Measurements from ENCODE around the gene LBP. TPM values are rescaled to one million over a fixed set of nuclear protein-coding genes. Genes with fewer than 3 reads are reported as not detected.

The LBP gene
- total RNA-seq (not detected), polyA plus RNA-seq (1 to 10 TPM in 1 of 3 donors, under 1 TPM in 1, not detected in 1; 0.08 to 2.4 TPM)
- long read RNA-seq, donor 1, result 0 reads
- long read RNA-seq, donor 2, result 0 reads
- long read RNA-seq, donor 3, result 0 reads
- long read RNA-seq, donor 4, result 0 reads
- long read RNA-seq, donor 5, result 0 reads
- long read RNA-seq, donor 6, result 0 reads
- long read RNA-seq, donor 7, result 0 reads
- long read RNA-seq, donor 8, result 0 reads
- long read RNA-seq, donor 9, result 0 reads
- long read RNA-seq, donor 10, result 0 reads

DNA sequence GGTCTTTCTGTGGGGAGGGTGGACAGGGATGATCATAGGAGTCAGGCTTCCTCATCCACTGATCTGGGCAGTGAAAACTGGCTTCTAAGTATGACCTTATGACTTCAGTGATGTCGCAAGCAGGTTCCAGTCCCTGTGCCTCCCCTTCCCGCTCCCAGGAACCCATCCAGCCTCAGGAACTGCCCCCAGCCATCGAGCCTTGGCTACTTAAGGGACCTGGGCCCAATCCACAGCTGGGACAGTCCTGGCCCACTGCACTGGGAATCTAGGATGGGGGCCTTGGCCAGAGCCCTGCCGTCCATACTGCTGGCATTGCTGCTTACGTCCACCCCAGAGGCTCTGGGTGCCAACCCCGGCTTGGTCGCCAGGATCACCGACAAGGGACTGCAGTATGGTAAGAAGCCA is at the start of gene LBP:
LBP (plus strand) TSS at position 236 of the 405 bp plus-strand sequence; CDS start at position 271, 35 bp downstream.
- Histone ChIP-seq H3K9me3 (no peaks in the 10 kb centered on the region), H3K27me3 (no peaks in the 10 kb centered on the region), H3K36me3 (no peaks in the 10 kb centered on the region), H3K4me3 (no peak within 1 kb of the TSS), H3K27ac (no peak within 1 kb of the TSS), H3K4me1 (peaks cover 0 to 13% (median 4%) of the 10 kb centered on the region in 4 donors)
- WGBS, 5 donors, result 80 to 87% (median 86%) methylated on average over 3 to 8 of the region's 8 CpGs
- no peak for TF ChIP-seq POLR2A (IDR thresholded peaks at IDR 0.05)
- no peak for TF ChIP-seq POLR2AphosphoS5 (IDR thresholded peaks at IDR 0.05)
- no peak for TF ChIP-seq CTCF (IDR thresholded peaks at IDR 0.05)
- no peak for TF ChIP-seq EP300 (IDR thresholded peaks at IDR 0.05)
- DNase-seq, result no peak
- intact Hi-C loops (cut with DNase I; ENCODE audit: low total_unique reads), result no loop called here

DNA sequence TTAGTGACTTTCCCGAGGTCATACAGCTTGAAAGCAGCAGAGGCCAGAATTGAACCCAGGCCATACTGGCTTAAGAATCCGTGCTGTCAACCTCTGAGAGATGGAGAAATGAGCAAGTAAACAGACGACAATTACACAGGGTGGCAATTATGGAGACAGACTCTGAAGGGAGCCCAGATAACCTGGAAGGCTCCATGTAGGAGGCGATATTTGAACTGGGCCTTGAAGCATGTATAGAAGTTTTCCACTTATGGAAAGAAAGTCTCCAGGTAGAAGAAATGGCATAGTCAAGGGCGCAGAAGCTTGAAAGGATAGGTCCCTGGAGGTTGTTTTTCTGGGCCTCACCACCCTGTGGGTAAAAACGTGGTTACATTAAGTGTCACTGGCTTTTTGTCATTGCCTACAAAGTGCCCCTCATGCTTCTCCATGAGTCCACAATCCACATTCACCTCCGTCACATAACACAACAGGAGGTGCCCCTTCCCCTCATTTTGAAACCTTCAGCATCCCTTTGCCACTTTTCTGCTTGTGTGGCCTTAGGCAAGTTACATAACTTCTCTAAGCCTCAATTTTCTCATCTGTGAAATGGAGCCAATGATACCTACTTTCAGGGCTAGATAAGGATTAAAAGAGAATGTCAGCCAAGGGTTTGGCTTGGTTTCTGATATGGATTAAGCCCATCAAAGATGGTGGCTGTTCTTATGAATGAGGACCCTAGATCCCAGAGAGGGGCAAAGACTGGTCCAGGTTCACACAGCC is 48.2 kb upstream of the LBP start:
- DNase-seq, result no peak
- no peak for TF ChIP-seq POLR2A (IDR thresholded peaks at IDR 0.05)
- TF ChIP-seq POLR2AphosphoS5 (IDR thresholded peaks at IDR 0.05), result no peak
- no peak for TF ChIP-seq CTCF (IDR thresholded peaks at IDR 0.05)
- TF ChIP-seq EP300 (IDR thresholded peaks at IDR 0.05), result no peak
- peak overlapping the region; percentile 23 to 82 (median 71) for H3K27ac ChIP-seq
- no peaks in the 10 kb centered on the region for H3K36me3 ChIP-seq
- H3K4me3 ChIP-seq, result no peak overlapping the region
- H3K9me3 ChIP-seq, result no peaks in the 10 kb centered on the region
- peaks cover 0 to 10% (median 4%) of the 10 kb centered on the region in 3 donors for H3K27me3 ChIP-seq
- intact Hi-C loops (cut with DNase I; ENCODE audit: low total_unique reads), result no loop called here
- peaks cover 0 to 32% (median 15%) of the 10 kb centered on the region in 4 donors for H3K4me1 ChIP-seq
- WGBS, 5 donors, result 89 to 95% (median 93%) methylated on average over 7 of the region's 7 CpGs

- TF ChIP-seq POLR2AphosphoS5 (IDR thresholded peaks at IDR 0.05), result peak; percentile 10 to 63 (median 49)
- TF ChIP-seq CTCF (IDR thresholded peaks at IDR 0.05), result no peak
- TF ChIP-seq POLR2A (IDR thresholded peaks at IDR 0.05), result no peak
- Histone ChIP-seq H3K36me3 (no peaks in the 10 kb centered on the region), H3K27ac (peak overlapping the region; percentile 23 to 82 (median 71)), H3K9me3 (no peaks in the 10 kb centered on the region), H3K4me1 (peaks cover 0 to 39% (median 15%) of the 10 kb centered on the region in 4 donors), H3K4me3 (no peak overlapping the region), H3K27me3 (peaks cover 0 to 12% (median 4%) of the 10 kb centered on the region in 3 donors)
- intact Hi-C loops (cut with DNase I; ENCODE audit: low total_unique reads), result no loop called here
- WGBS, 5 donors, result 11 to 30% (median 25%) methylated on average over 12 to 13 of the region's 13 CpGs
- DNase-seq, result peak; percentile 48 to 85
Measured at GRCh38 chr20:38298768-38299288, 47.5 kb upstream of the LBP start.

DNA sequence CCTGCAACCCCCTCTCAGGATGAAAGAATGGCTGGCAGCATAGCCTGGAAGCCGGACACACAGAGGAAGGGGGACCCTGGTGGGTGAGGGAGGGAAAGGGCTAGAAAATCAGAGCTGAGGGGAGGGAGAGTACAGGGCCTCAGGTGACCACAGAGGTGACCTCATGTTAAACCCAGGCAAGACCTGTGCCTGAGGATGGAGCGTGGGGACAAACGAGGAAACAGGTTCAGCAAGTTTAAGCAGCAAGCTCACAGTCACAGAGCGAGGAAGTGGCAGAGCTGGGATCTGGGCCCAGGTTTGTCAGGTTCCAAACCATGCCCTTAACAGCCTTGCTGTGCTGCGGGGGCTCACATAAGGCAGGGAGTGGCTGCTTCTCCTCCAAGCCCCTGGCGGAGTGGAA is 46.3 kb upstream of the LBP start:
- 36 to 71% (median 44%) methylated on average over 1 to 6 of the region's 6 CpGs for WGBS, 5 donors
- TF ChIP-seq CTCF (IDR thresholded peaks at IDR 0.05) (no peak), POLR2A (IDR thresholded peaks at IDR 0.05) (no peak), POLR2AphosphoS5 (IDR thresholded peaks at IDR 0.05) (no peak), EP300 (IDR thresholded peaks at IDR 0.05) (no peak)

More for the DNA sequence above, 46.3 kb upstream of the LBP start:
- Histone ChIP-seq H3K27me3 (peaks cover 0 to 24% (median 4%) of the 10 kb centered on the region in 3 donors), H3K4me3 (no peak overlapping the region), H3K9me3 (no peaks in the 10 kb centered on the region), H3K27ac (peak overlapping the region in 3 of 5 donors; percentile 71 to 82 (median 77)), H3K4me1 (peaks cover 0 to 48% (median 15%) of the 10 kb centered on the region in 4 donors), H3K36me3 (no peaks in the 10 kb centered on the region)
- intact Hi-C loops (cut with DNase I; ENCODE audit: low total_unique reads), result no loop called here
- DNase-seq, result peak; percentile 60 to 64

Data from stomach (tissue), 19 donors.